NCI-H146 treated with DMSO at 0.1 percent for 48 hours (cell line): ENCODE results near the gene COX6B2.
"Not testable (repeated sequence)": the region's sequence is repeated elsewhere in the genome, so short reads cannot be mapped to it uniquely, and the experiment has no call there.

ENCODE experiments used
- DNase-seq: peaks from one replicate; lab custom pipeline; 2025; ENCODE audit not compliant: unreplicated experiment; lab: John Stamatoyannopoulos, UW

COX6B2 gene

DNA sequence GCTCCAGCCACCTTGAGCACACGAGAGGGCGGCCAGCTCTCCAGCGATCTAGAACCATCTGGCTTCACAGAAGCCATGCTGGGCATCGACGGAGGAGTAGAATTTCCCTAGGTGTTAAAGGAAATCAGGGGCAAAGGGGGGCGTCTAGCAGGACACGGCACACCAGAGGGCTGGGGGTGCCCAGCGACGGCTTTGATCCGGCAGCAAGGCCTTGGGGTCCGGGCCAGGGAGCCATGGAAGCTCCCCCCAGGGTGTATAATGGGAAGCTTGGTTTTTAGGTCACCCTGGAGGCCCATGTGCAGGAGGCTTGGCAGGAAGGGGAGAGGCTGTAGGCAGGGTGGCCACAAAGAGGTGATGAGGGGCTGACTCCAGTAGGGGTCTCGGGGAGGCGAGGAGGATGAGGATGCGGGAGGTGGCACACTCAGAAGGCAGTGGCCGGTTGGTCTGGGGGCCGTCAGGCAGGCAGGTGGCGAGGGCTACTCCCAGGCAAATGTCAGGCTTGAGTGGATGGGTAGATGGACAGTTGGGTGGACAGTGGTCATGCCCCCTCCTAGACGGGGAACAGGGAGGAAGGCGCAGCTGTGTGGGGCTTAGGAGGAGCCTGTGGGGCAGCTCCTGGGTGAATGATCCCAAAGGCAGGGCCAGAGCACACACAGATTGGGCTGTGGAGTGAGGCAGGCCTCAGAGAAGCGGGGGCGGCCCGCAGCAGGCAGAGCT lies 9.3 kb downstream of the COX6B2 start:
- no peak for DNase-seq

DNA sequence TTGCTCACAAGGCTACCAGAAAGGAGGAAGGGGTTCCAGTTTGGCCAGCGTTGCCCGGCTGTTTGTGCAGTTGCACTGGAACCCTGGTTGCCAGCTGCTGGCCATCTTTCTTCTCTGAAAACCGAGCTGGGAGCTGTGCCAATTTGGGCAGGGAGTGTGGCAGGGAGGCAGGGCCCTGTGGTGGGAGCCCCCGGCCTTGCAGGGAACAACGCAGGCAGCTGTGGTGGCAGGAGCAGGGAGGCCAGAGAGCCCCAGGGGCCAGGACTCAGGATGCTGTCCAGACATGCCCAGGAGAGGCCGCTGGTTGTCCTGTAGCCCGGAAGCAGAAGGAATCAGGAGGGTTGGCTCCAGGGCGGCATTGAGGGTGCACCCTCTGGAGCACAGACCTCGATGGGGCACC lies 10.1 kb downstream of the COX6B2 start:
- DNase-seq, result no peak

DNA sequence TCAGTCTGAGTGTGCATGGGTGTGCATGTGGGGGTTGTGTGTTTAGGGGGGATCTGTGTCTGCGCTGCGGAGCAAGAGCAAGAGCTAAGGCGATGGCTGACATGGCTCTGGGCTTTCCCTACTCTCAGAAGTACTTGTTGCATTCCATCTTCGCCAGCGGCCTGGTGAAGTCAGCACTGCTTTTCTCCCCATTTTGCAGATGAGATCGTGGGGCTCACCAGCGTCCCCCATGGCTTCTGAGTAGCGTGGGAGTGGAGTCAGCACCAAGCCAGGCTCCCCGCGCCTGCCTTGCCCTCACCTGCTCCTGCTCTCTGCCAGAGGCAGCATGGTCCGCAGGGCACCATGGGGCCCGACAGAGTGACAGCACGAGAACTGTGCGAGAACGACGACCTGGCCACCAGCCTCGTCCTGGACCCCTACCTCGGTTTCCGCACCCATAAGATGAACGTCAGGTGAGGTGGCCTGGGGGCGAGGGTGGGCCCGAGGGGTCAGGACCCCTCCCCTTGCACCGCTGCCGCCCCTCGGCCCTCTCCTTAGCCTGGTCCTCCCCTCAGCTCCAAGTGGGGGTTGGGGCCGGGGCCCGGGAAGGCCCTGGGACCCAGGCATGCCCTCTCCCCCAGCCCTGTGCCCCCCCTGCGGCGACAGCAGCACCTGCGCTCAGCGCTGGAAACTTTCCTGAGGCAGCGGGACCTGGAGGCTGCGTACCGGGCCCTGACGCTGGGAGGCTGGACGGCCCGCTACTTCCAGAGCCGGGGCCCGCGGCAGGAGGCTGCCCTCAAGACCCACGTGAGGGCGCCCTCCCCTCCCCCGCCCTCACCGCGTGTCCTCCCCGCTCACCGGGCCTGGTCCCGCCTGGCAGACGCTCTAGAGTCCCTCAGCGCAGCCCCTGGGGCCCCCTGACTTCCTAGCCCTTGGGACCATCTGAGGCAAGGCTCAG lies 12.7 kb downstream of the COX6B2 start:
- DNase-seq, result no peak

DNA sequence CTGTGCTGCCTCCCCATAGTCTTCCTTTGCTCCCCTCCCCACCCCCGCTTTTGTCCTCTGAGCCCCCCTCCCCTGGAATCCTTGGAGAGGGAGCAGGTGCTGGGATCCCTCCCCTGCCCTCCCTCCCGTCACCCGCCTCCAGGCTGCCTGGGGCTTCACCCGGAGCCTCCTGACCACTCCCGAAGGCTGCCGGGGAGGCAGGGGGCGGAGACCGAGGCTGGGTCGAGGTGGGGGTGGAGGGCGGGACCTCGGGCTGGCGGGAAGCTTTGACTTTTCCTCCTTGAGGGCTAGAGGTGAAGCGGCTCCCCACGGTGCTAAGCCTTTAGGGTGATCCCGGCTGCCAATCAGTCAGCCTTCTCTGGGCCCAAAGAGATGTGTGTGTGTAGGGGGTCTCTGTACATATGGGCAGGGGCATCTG lies 13.3 kb downstream of the COX6B2 start:
- peak; percentile 83 for DNase-seq

DNA sequence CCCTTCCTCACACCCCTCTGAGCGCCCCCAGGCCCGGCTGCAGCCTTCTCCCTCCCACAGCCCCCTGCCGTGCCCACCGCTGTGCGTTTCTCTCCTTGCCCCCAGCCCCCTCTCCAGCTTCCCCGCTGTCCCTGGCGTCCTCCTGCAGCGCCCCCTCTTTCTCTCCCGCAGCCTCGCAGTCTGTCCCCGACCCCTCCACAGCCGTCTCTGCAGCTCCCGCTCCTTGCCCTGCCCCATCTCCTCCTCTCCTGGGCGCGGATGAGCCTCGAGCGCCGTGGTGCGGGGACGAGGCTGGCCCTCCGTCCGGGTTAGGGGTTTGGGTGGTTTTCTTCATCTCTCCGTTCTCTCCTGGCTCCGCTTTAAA lies 13.8 kb downstream of the COX6B2 start:
- no peak for DNase-seq

DNA sequence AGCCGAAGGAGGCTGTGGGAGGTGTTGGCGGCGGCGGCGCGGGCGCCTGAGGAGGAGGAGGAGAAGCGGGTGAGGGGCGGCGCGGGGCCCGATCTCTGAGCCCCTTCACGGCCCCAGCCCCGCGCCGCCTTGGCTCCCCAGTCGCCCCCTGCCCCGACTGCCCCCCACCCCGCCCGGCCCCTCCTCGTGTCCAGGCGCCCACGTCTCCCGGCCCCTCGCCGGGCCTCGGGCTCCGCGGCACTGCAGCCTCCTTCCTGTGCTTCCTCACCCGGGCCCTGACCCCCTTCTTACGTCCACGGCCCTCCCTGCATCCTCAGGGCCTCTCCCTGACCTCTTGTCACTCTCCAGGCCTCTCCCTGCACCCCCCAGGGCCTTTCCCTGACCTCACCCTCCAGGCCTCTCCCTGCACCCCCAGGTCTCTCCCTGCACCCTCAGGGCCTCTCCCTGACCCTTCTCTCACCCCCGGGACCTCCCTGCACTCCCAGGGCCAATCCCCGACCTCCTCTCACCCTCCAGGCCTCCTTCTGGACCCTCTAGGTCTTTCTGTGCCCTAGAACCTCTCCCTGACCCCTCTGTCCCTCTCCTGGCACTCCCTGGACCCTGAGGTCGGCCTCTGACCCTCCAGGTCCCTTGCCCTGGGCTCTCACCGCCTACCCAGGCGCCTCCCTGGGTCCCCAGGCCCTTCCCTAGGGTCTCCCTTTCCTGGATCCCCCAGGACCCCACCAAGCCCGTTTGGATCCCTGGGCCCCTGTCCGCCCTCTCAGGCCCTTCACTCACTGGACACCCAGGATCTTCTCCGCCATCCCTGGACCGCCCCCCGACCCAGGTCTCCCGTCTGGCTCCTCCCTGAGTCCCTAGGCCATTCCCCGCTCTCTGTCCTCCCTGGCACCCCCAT lies 14.4 kb downstream of the COX6B2 start:
- DNase-seq, result peak; percentile 74

DNA sequence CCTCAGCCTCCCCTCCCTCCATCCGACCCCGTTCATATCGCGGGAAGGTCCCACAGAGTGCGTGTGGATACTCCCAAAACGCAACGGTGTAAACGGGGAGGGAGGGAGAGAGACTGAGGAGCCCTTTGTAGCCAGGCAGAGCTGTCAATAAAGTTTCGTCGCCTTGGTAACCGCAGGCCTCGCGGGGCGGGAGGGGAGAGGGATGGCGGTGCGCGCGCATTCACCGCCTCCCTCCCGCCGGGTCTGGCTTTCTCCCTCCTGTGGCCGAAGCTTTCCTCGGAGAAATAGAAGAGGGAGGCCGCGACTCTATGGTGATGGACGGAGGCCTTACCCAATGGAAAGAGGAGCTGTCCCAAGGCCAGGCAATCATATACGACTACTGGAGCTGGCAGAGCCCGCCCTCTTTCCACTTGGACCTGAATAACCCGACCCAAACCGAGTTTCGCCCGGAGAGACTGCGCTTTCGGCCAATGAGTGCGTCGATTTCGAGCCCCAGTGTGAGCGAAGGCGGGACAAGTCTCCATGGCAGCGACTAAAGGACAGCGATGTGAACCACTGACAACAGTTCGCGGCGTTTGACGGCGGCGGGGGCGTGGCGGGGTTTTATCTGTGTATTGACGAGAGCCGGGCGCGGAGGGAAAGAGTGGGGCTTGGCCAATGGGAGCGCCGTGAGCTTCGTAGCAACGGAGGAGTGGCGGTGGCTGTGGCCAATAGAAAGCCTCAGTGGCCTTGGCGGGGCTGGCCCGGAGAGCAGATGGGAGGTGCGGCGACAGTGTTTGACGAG lies 15.2 kb downstream of the COX6B2 start, which contains the start of gene KMT5C:
KMT5C (plus strand) TSS at position 772 of the 784 bp plus-strand sequence. CDS start 2,061 bp downstream, outside the sequence.
- peak; percentile 100 for DNase-seq

DNA sequence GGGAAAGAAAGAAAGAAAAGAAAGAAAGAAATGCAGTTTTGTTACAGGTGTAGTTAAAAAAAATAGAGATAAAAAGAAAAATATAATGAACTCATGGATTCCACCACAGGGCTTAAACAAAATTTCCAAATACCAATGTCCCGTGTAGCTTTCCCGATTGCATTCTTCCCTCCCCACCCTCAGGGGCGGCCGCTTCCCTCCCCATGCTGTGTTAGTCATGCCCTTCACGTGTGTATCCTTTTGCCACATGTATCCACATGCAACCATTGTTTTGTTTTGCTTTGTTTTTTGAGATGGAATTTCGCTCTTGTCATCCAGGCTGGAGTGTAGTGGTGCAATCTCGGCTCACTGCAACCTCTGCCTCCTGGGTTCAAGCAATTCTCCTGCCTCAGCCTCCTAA lies 18.4 kb downstream of the COX6B2 start:
- no peak for DNase-seq

DNA sequence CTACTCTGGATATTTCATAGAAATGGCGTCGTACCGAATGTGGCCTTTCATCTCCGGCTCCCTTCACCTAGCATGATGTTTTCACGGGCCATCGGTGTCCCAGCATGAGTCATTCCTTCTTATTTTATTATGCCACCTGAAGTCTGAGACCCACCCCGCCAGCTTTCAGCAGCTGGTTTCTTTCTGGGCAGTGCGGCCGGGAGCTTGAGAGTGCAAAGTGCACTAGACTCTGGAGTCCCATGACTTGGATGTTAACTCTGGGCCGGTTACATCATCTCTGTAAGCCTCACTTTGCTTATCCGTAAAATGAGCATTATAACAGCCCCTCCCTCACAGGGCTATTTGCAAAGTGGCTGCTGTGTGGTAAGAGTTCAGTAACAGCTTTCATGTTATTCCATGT lies 20.6 kb downstream of the COX6B2 start:
- DNase-seq, result no peak

DNA sequence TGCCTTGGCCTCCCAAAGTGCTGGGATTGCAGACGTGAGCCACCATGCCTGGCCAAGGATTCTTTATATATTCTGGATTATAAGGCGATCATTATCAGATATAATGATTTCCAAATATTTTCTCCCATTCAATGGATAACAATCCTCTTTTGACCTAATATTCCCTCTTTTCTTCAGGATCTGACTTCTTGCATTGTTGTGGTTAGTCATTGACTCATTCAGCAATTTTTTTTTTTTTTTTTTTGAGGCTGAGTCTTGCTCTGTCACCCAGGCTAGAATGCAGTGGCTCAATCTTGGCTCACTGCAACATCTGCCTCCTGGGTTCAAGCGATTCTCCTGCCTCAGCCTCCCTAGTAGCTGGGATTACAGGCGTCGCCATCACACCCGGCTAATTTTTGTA lies 24.7 kb downstream of the COX6B2 start:
- not testable (repeated sequence) for DNase-seq

DNA sequence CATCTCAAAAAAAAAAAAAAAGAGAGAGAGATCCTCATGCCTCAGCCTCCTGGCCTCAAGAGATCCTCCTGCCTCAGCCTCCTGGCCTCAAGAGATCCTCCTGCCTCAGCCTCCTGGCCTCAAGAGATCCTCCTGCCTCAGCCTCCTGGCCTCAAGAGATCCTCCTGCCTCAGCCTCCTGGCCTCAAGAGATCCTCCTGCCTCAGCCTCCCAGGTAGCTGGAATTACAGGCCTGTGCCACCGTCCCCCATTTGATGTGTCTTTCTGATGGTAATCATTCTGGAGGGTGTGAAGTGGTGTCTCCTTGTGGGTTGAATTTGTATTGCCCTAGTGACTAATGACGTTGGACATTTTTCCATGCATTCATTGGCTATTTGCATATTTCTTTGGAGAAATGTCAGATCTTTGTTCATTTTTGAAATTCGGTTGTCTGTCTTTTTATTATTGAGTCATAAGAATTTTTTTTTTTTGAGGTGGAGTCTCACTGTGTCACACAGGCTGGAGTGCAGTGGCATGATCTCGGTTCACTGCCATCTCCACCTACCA lies 25.7 kb downstream of the COX6B2 start:
- DNase-seq, result not testable (repeated sequence)

DNA sequence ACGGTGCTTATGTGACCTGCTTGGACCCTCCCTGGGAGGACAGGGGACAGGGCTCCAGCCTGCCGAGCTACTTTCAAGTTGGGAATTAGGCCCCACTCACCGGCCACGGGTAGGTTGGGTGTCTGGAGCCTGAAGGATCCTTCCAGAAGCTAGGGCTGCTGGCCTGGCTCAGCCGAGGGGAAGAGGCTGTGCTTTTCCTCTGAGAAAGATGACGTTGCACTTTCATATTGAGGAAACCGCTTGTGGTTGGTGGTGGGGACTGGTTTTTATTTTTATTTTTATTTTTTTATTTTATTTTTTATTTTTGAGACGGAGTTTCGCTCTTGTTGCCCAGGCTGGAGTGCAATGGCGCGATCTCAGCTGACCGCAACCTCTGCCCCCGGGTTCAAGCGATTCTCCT lies 29.3 kb downstream of the COX6B2 start, which contains the start of gene TMEM150B:
TMEM150B (minus strand) TSS at position 170 of the 400 bp plus-strand sequence. CDS start 4,305 bp downstream, outside the sequence.
- no peak for DNase-seq

DNA sequence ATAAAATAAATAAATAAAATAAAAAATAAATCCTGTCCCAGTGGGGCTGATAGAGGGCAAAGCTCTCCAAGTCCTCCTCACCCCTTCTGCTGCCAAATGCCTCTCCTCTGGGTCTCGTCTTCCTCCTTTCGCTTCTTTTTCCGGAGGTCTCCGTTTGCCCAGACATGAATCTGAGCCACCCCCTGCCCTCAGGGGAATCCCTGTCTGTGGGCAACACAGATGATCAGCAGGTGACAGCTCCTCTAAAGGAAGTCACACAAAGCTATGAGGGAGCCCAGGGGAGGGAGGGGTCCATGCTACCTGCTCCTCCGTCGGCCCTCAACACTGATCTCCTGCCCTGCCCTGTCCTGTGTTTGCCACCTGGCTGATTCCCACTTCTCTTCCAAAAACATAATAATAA lies 29.9 kb downstream of the COX6B2 start:
- no peak for DNase-seq

DNA sequence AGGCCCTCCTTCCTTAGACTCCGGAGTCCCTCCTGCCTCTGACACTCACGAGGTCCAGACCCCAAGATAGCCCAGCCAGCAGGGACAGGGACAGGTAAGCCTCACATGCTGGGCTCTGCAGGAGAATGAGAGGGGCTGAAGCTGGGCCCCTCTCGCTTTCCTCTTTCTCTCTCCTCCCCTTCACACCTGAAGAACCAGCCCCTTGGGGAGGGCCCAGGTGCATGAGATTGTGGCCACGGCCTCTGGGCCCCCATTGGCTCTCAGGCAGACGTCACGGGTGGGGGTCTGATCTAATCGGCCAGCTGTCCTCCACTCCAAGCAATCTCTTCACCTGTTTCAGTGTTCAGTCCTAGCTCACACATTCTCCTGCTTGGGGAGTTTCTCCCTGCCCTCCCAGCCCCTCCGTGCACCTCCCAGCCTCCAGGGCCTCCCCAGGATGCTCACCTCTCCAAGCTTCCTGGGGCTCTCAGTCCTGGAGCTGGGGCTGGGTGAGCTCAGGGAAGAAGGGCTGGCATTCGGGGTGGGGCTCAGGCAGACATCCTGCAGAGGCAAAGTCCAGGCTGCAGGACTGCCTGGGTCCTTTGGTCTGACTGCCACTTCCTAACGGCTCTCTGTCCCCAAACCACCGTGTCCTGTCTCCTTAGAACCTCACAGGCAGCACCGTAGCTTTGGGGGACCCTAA lies 32.2 kb downstream of the COX6B2 start:
- DNase-seq, result no peak

DNA sequence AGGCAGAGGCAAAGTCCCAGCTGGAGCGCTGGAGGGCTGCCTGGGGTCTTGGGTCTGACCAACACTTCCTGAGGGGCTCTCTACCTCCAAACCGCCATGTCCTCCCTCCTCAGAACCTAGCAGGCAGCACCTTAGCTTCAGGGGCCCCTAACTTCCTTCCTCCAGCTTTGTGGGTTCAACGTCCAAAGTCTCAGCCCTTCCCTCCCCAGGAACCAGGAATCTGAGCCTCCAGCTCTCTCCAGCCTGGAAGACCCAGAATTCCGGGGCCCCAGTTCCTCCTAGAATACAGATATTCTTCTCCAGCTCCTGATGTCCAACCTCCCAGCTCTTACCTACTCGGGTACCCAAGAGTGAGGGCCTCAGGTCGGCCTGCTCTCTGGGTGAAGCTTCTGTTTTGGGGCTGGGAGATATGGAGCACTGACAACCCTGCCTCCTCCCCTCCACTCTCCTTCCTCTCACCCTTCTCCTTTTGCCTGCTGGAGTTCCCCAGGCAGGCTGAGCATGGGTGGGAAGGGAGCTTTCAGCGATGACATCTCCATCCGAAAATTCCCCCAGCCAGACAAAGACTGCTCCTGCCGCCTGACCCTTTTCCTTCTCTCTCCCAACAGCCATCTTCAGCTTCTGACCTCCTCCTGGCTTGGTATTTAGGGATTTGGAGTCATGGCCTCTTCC lies 32.9 kb downstream of the COX6B2 start:
- no peak for DNase-seq

DNA sequence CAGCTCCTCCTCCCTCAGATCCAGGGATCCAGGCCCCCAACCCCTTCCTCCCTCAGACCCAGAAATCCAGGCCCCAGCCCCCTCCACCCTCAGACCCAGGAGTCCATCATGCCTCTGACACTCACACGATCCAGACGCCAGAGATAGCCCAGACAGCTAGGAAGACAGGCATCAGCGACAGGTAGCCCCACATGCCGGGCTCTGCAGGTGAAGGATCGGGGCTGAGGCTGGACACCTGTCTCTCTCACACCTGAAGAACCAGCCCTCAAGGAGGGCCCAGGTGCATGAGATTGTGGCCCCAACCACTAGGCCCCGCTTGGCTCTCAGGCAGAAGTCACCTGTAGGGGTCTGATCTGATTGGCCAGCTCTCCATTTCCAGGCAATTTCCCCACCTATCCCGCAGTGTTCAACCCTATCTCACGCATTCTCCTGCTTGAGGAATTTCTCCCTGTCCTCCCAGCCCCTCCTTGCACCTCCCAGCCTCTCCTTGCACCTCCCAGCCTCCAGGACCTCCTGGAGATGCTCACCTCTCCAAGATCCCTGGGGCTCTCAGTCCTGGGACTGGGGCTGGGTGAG lies 33.6 kb downstream of the COX6B2 start:
- no peak for DNase-seq

DNA sequence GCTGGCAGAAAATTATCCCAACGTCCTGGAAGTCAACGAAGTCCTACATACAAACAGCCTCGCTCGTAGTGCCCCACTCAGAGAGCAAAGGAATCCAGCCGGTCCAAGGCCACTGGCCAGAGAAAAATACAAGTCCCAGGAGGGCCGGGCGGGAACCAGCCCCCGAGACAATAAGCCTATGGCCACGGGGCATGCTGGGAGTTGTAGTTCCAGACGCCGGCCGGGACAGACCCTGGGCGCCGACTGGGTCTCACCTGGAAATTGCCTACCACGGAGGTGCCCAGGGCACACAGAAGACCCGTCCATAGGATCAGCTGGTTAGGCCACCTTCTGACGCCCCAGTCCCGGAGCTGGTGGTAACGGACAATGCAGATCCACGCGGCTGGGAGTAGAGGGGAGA lies 34.7 kb downstream of the COX6B2 start:
- DNase-seq, result peak; percentile 54

DNA sequence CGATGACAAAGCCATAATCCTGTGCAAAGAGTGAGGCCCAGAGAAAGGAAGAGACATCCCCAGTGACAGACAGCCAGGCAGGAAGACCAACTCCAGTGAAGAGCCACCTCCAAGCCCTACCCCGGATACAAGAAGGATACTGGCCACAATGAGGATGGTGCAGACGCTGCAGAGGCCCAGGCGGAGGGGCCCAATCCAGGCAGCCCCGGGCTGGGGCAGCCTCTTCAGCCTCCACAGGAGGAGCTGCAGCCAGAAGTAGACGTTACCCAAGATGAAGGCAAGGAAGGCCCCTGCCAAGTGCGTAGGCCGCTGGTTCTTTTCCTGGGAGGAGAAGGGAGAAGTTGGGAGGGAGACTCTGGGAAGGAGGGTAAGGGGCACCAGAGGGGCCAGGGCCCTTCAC lies 37.9 kb downstream of the COX6B2 start:
- no peak for DNase-seq
